ENCODE measurements around the gene RUNX2.

DNA sequence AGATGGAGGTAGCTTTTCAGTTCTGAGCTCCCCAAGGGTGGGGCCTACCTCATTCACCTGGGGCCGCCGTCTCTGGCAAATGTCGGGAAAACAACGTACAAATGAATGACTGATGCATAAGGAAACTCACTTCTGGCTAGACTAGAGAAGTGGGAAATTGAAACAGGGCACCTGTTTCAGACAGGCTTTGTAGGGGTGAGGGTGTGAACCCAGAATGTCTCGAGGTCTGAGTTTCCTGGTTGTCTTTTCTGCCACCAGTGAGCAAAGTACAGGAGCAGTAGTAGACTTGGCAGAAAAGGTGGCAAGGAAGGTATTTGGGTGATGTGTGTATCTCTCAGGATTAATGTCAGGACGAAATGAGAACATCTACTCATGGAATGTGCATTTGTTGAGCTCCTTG lies 379.0 kb downstream of the RUNX2 start:
- TF ChIP-seq CTCF (IDR thresholded peaks at IDR 0.05), result no peak
- no peak for TF ChIP-seq POLR2AphosphoS5 (IDR thresholded peaks at IDR 0.05; ENCODE audit: low read depth, low read length)
- no peak for TF ChIP-seq SIN3A (IDR thresholded peaks at IDR 0.05; ENCODE audit: borderline replicate concordance, insufficient read depth, low read depth, low read length)
- no peak for TF ChIP-seq REST (IDR thresholded peaks at IDR 0.05; ENCODE audit: insufficient read depth in 1 of 2, low read depth in 2 of 2, low read length in 1 of 2)
